HG03575 (cell line): Measurements from ENCODE around the gene WT1.

Source experiments
- ATAC-seq: cut with Tn5 transposase; IDR thresholded peaks from one replicate; pipeline ENCODE4 v1.9.1; 2021; ENCODE audit not compliant: unreplicated experiment, insufficient number of reproducible peaks, low FRiP score; ENCODE audit errors: extremely low read depth

The WT1 gene

GRCh38 chr11:32427616-32427934 is 7.8 kb downstream of the WT1 start:
- no peak for ATAC-seq

DNA sequence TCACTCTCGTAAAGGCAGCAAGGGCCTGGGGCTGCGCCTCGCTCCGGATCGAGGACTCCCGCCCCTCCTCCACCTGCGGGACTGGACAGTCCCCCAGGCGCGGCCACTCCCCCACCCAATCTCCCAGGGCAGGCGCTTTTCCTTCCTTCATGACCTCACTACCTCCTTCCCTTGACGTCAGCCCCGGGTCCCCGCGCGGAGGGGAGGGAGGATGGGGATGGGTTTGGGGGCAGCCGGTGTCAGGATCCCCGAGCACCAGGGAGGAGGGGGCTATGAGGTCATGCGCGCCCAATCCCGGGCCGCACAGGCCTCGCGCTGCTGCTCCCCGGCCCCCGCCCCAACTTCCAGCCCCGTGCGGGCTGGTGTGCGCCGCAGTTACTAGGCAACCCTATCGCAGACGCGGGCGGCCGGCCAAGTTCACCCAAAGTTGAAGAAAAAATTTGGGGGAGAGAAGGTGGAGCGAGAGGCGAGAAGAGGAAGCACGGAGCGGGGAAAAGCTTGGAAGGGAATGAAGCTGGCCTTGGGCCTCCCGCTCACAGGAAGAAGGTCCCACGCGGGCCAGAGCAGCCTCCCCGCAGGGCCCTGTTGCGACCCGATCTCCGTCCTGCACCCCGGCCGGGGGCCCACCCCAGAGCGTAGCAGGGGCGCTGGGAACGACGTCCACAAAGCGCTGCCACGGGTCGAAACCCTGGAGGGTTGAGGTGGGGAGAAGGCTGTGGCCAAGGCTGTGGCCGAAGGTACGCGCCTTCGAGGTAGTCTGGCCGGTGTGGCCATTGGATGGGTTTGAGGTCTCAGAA is 8.3 kb downstream of the WT1 start:
- ATAC-seq = no peak

- no peak for ATAC-seq
These were observed 9.1 kb downstream of the WT1 start for GRCh38 chr11:32426192-32426591.

- no peak for ATAC-seq
These were observed 9.6 kb downstream of the WT1 start for GRCh38 chr11:32425761-32426160.

DNA sequence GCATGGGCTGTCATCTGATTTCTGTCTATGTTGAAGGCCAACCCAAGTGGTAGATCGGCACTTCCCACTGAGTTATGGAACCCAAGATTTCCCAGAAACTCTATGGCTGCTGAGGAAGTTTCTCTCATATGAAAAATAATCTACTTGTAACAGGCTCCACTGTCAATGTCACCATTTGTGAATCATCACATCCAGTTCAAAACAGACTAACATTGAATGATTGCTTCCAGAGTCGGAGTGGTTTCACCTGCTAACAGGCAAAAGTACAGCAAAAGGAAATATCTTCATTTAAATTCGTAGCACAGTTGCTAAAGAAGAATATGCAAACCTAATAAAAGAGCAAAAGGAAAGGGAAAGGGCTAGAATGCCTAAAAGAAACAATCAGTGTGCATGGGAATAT is 12.8 kb downstream of the WT1 start:
- ATAC-seq = no peak

GRCh38 chr11:32421992-32422391 is 13.3 kb downstream of the WT1 start:
- no peak for ATAC-seq

GRCh38 chr11:32420937-32421901 is 14.1 kb downstream of the WT1 start:
- peak; percentile 66 for ATAC-seq

GRCh38 chr11:32420139-32420538 is 15.2 kb downstream of the WT1 start:
- ATAC-seq = no peak

GRCh38 chr11:32418836-32419235 is 16.5 kb downstream of the WT1 start:
- no peak for ATAC-seq

- no peak for ATAC-seq
These were observed 17.5 kb downstream of the WT1 start for GRCh38 chr11:32417806-32418205.

GRCh38 chr11:32416301-32416700 is 19.0 kb downstream of the WT1 start:
- no peak for ATAC-seq

- no peak for ATAC-seq
These were observed 20.4 kb downstream of the WT1 start for GRCh38 chr11:32414925-32415324.

DNA sequence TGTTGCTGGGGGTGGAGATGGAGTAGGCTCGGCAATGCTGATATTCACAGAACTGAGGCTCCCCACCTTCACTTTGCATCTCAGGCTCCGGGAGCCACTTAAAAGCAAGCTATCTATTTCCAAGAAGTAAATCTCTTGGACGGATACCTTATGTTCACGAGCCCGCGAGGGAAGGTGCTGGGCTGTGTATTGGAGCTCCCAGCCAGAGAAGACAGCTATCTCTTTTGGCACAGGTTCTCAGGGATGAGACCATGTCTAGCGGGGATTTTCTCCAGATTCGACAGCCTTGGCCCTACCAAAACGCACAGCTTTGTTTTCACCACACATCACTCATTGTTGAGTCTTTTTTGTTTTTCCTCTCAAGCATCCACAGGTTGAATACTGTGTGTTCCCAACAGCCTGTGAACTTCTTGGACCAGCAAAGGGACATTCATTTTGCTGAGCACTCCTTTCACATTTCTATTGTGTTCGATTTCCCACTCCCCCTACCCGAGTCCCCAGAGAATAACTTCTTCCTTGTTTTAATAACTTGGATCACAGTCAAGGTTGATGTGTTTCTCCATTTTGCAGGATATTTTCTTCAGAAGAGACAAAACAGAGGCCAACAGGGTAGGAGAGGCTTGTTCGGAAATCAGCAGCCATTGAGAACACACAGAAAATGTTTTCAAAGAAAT is 23.3 kb downstream of the WT1 start:
- ATAC-seq = no peak

DNA sequence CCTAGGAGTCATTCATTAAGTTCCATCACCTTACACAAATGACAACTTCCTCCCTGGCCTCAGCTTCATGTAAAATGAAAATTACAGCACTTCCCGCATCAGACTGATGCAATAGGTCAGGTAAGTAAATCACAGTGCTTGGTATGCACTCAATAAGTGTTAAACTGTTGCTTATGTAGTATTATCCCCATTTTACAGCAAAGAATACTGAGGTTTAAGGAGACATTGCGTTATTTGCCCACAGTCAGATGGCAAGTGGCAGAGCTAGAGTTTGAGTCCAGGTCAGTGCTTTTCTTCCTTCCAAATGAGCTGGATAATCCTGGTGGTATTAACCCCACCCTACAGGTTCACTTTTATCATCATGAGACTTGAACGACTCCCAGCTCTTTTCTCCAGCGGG is 29.7 kb downstream of the WT1 start:
- no peak for ATAC-seq

DNA sequence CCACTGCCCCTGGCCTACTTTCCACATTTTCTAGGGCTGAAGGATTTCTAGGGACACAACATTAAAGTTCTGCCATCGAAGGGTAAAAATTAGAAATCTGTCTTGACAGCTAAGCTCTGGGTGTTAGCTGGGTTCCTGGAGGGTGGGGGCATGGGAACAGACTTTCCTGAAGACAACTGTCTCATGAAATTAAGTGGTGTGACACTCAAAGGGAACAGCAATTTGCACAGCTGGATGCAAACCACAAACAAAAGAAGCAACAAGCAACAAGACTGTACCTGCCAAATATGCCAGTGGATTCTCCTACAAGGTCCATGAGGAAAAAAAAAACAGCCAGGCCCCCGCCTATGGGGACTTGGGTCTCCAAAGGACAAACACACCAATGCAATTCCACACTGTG is 32.5 kb downstream of the WT1 start:
- no peak for ATAC-seq

DNA sequence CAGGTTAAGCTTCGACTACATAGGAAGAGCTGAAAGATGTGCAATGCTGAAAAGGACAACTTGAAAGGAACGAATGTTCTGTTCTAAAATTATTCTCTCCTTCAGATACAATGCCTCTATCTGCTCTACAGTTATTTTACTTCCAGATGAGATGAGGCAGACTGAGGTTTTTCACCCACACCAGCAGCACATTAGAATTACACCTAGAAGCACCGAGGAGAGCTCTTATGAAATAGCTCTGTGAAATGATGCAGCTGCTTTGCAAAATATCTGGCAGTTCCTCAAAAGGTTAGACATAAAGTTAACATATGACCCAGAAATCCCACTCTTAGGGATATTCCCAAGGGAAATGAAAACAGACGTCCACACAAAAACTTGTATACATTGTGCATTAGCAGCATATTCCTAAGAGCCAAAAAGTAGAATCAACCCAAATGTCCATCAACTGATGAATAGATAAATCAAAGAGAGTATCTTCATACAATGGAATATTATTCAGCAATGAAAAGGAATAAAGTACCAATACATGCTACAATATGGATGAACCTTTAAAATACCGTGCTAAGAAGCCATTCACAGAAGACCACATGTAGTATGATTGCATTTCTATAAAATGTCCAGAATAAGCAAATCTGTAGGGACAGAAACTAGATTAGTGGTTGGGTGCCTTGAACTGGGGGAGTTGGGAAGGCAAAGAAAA is 34.5 kb downstream of the WT1 start:
- no peak for ATAC-seq

- no peak for ATAC-seq
These were observed 35.1 kb downstream of the WT1 start for GRCh38 chr11:32400196-32400595.

DNA sequence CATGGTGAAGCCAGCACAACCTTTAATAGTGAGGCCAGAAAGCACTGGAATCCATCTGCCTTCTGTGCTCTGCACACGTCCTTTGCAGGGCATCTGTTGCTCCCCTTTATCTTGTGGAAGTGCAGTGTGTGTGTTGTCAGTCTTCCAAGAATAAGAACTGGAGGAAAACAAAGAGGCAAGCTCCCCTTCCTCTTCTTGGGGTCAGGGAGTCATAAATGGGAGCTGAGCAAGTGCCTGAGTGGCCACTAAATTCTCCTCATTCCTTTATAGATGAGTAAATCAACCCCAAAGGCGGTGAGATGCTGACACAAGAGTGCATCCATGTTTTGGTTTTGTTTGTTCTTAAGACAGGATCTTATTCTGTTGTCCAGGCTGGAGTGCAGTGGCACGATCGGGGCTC is 38.3 kb downstream of the WT1 start:
- no peak for ATAC-seq

GRCh38 chr11:32396331-32396730 is 39.0 kb downstream of the WT1 start:
- no peak for ATAC-seq
